NCI-H128 (cell line): ENCODE results near the gene GIMD1.
"Not testable (repeated sequence)": the region's sequence is repeated elsewhere in the genome, so short reads cannot be mapped to it uniquely, and the experiment has no call there.

Source experiments
- DNase-seq: peaks from one replicate; lab custom pipeline; 2025; ENCODE audit not compliant: unreplicated experiment; lab: John Stamatoyannopoulos, UW

GIMD1 gene

DNA sequence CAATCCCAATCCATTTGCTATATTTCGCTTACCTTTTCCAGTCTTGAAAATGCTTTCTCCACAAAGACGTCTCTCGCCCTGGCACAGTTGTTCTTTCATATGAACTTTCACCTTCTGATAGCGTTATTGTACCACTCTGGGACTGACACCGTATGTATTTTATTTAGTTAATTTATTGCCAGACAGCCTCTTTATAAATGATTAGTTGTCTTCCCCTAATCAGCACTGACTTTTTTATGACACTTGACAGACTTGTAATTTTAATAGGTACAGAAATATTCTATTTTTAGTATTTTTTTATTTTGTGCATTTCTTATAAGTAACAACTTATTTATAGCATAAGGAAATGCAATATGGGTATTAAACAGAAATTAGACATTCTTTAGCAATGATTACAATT is at the start of gene GIMD1:
TSS of gene GIMD1 (minus strand) at position 101 of the 400 bp plus-strand sequence. CDS start 1,343 bp downstream, outside the sequence.
- no peak for DNase-seq

GRCh38 chr4:106414366-106414765 is 45.8 kb upstream of the GIMD1 start:
- DNase-seq, result no peak

- no peak for DNase-seq
Measured at GRCh38 chr4:106409901-106410889, 41.6 kb upstream of the GIMD1 start.

DNA sequence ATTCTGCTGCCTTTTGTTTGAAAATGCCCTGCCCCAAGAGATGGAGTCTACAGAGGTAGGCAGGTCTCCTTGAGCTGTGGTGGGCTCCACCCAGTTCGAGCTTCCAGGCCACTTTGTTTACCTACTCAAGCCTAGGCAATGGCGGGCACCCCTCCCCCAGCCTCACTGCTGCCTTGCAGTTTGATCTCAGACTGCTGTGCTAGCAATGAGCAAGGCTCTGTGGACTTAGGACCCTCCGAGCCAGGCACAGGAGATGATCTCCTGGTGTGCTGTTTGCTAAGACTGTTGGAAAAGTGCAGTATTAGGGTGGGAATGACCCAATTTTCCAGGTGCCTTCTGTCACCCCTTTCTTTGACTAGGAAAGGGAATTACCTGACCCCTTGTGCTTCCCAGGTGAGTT is 39.4 kb upstream of the GIMD1 start:
- DNase-seq, result not testable (repeated sequence)

DNA sequence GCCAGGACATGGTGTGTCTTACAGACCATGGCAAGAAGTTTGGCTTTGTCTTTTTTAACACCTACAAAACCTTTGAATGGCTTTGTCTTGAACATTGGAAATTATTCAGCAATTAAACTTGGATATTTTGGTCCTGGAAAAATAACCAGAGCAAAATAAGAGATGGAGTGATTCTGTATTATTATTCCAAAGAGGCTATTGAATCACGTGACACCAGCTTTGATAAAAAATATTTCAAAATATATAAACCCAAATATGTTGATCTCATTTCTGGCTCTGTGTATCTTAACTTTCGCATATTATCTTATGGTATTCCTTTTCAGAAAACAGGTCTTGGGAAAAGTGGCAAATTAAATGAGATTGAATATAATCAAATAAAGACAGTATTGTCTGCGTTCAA is 32.6 kb upstream of the GIMD1 start:
- DNase-seq, result no peak

GRCh38 chr4:106398898-106399297 is 30.3 kb upstream of the GIMD1 start:
- not testable (repeated sequence) for DNase-seq

DNA sequence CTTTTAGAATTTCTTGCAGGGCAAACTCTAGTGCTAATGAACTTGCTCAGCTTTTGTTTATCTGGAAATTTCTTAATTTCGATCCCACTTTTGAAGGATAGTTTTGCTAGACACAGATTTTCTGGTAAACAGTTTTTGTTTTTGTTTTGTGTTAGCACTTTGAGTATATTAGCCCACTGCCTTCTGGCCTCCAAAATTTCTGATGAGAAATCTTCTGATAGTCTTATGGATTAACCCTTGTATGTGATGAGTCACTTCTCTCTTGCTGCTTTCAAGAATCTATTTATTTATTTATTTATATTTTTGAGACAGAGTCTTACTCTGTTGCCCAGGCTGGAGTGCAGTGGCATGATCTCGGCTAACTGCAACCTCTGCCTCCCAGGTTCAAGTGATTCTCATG is 27.0 kb upstream of the GIMD1 start:
- DNase-seq, result no peak

- no peak for DNase-seq
Measured at GRCh38 chr4:106385853-106386393, 17.3 kb upstream of the GIMD1 start.

- DNase-seq, result no peak
Measured at GRCh38 chr4:106384878-106385277, 16.3 kb upstream of the GIMD1 start.

- DNase-seq, result no peak
Measured at GRCh38 chr4:106380179-106380578, 11.6 kb upstream of the GIMD1 start.

DNA sequence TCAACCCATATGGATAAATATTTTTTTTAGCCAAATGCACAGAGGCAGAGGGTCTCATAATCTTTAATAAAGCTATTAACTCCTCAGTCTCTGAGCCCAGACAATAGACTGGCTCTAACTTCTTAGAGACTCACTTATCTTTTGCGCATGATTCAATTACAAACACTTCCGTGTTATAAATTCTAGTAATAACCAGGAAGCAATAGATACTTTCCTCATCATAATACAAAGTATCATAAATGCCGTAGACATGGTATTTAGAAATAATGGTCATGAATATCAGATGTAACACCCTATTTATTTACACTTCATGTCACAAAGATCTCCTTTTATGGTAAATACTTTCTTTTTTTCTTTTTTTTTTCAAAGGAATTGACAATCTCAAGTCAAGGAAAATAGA is 4.4 kb upstream of the GIMD1 start:
- no peak for DNase-seq

GRCh38 chr4:106371161-106371560 is 2.6 kb upstream of the GIMD1 start:
- no peak for DNase-seq

DNA sequence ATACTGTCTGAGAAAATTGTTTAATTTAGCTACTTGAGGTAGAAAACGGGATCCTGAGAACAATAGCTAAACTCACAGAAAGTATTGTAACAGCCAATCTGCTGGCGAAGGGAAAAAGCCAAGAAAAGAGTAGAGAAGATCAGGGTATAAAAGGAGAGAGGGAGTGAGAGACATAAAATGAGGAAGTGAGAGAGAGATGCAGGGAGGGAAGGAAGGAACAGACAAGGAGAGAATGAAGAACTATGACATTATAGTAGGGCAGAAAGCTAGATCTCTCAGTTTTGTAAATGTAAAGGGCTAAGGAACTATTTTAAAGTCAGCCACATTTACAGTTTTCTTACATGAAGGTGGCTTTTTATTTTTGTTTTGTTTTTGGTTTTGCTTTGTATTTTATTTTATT is 1.6 kb upstream of the GIMD1 start:
- DNase-seq, result no peak

- no peak for DNase-seq
Measured at GRCh38 chr4:106369456-106370060, 980 bp upstream of the GIMD1 start.

GRCh38 chr4:106367072-106367471 is 1.5 kb downstream of the GIMD1 start:
- DNase-seq, result no peak

DNA sequence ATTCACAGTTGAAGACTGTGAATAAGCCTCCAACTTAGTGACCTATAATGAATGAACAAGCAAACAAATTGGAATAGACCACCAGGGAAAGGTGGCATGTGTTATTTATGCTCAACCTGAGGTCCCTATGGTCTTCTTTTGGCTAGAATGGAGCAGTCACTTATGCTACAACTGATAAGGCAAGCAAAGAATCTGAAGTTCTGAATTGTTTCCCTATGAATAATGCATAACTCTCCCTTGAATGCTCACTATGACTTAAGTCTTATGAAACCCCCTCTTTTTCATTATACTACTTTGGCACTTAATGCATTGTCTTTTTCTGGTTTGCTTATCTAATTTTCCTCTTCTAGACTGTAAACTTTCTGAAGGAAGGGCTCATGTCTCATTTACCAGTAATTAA is 2.6 kb downstream of the GIMD1 start:
- DNase-seq, result no peak

GRCh38 chr4:106365613-106366012 is 3.0 kb downstream of the GIMD1 start:
- DNase-seq, result no peak

DNA sequence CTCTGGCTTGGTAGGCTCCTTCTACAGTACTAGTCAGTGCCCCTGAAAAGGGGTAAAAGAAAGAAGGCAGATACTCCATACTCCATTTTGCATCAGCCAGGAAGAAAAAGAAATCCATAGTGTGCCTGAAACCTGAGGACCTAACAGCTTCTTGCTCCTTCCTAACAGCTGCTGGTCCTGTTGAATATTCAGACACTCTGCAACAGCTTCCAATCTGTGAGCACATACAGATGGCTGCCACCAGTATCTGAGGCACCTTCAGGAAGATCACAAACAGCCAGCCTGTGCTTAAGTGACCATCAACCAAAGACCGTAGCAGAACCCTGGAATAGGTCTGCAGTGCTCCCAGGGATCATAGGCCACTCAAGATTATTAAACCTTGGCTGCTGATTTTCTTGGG is 4.3 kb downstream of the GIMD1 start:
- DNase-seq, result no peak

GRCh38 chr4:106362086-106362825 is 6.3 kb downstream of the GIMD1 start:
- DNase-seq, result no peak

- DNase-seq, result no peak
Measured at GRCh38 chr4:106358899-106359298, 9.7 kb downstream of the GIMD1 start.

- DNase-seq, result no peak
Measured at GRCh38 chr4:106355193-106355592, 13.4 kb downstream of the GIMD1 start.
